Small intestine (tissue), 7 donors: Measurements from ENCODE around the gene CCDC85A. TPM values are rescaled to one million over a fixed set of nuclear protein-coding genes. Genes with fewer than 3 reads are reported as not detected.

Experiments
- DNase-seq, 2 donors: peaks; one replicate each; pipeline versions ENCODE4 v3.0.0 to v3.0.0-alpha.2; 2013
- FAIRE-seq: peaks from 2 replicates; lab custom pipeline; 2012; peaks lifted over from hg19 to GRCh38; lab: Jason Lieb, UNC
- H3K27ac ChIP-seq, 3 donors: one replicate each; pipeline ENCODE4 v1.5.1; 2013; ENCODE audit warnings: low read length in 2 of 3, mild to moderate bottlenecking in 2 of 3, control low read depth in 1 of 3, inconsistent platforms in 1 of 3, low read depth in 1 of 3, moderate library complexity in 1 of 3
- H3K27me3 ChIP-seq, 3 donors: one replicate each; pipeline ENCODE4 v1.6.1; 2013; ENCODE audit warnings: low read length in 3 of 3, inconsistent platforms in 1 of 3; ENCODE audit not compliant: control insufficient read depth in 3 of 3, insufficient read depth in 3 of 3
- H3K36me3 ChIP-seq, 3 donors: one replicate each; pipeline ENCODE4 v1.6.1; 2013; ENCODE audit warnings: low read length in 3 of 3, inconsistent platforms in 1 of 3, low read depth in 1 of 3, mild to moderate bottlenecking in 1 of 3, moderate library complexity in 1 of 3; ENCODE audit not compliant: control insufficient read depth in 3 of 3, insufficient read depth in 2 of 3
- H3K4me1 ChIP-seq, 3 donors: one replicate each; pipeline ENCODE4 v1.6.1; 2013; ENCODE audit warnings: low read length in 2 of 3, inconsistent platforms in 1 of 3, low read depth in 1 of 3, mild to moderate bottlenecking in 1 of 3, moderate library complexity in 1 of 3; ENCODE audit not compliant: control insufficient read depth in 3 of 3, insufficient read depth in 2 of 3
- H3K4me3 ChIP-seq, 3 donors: one replicate each; pipeline ENCODE4 v1.5.1; 2013; ENCODE audit warnings: low read length in 3 of 3, control low read depth in 1 of 3, inconsistent platforms in 1 of 3, low read depth in 1 of 3, mild to moderate bottlenecking in 1 of 3, moderate library complexity in 1 of 3
- H3K9me3 ChIP-seq, 2 donors: one replicate each; pipeline ENCODE4 v1.6.1; 2013; ENCODE audit warnings: low read depth in 1 of 2, low read length in 1 of 2; ENCODE audit not compliant: control insufficient read depth in 2 of 2, insufficient read depth in 1 of 2
- WGBS, 3 donors: extraction: QIAGEN DNeasy Blood & Tissue Kit; methylation state at CpG; one replicate each; pipeline ENCODE4 v1.1.7; 2013; 5-methylcytosine and 5-hydroxymethylcytosine counted together
- polyA plus RNA-seq, 4 donors: library from polyadenylated mRNA; stranded (reverse) in 3 of 4; unstranded in 1 of 4; fragments of 200-250 nt in 3 of 4; fragments of 120-200 nt in 1 of 4; gene quantifications; one replicate each; pipeline versions ENCODE4 v1.2.1 to v1.2.3, GENCODE V29; 2013
- donor health status: healthy with polysubstance abuse.
- donor health status: control.
- donor health status: control.
- donor health status: Bipolar disorder and iron deficiency.
- donor health status: healthy.

CCDC85A gene
- polyA plus RNA-seq, 4 donors, result 1.2 to 1.7 TPM; not detected in 2

DNA sequence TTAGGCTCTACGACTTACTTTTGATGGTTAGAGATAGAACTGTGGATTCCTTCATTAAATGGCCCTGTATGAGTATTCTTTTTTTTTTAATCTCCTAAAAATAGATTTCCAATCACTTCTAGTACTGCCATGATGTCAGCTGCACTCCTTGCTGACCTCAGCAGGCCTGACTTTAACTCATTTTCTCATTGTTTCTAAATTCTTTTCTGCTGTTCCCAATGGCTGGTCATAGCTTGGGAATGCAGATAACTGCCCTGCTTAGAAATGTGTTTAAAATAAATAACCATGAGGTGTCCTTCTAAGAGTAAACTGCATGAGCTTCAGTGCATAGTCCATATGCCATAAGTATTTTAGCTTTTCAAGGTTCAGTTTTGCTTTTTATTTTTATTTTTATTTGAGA lies 15.7 kb downstream of the CCDC85A start:
- FAIRE-seq (no peak), DNase-seq (no peak)
- Histone ChIP-seq H3K27me3 (peaks cover 0 to 1% (median 0%) of the 10 kb centered on the region in 3 donors), H3K36me3 (no peaks in the 10 kb centered on the region), H3K9me3 (no peaks in the 10 kb centered on the region), H3K4me3 (no peak overlapping the region), H3K27ac (no peak overlapping the region), H3K4me1 (no peaks in the 10 kb centered on the region)
- 38 to 63% (median 62%) methylated on average over 1 of the region's 1 CpG for WGBS, 3 donors

GRCh38 chr2:56202381-56203121 lies 18.8 kb downstream of the CCDC85A start:
- no peak overlapping the region for H3K4me3 ChIP-seq
- no peaks in the 10 kb centered on the region for H3K9me3 ChIP-seq
- DNase-seq (no peak), FAIRE-seq (no peak)
- no peaks in the 10 kb centered on the region for H3K36me3 ChIP-seq
- H3K27ac ChIP-seq, result no peak overlapping the region
- H3K27me3 ChIP-seq, result peaks cover 0 to 1% (median 0%) of the 10 kb centered on the region in 3 donors
- 77 to 90% (median 84%) methylated on average over 3 of the region's 3 CpGs for WGBS, 3 donors
- H3K4me1 ChIP-seq, result no peaks in the 10 kb centered on the region

DNA sequence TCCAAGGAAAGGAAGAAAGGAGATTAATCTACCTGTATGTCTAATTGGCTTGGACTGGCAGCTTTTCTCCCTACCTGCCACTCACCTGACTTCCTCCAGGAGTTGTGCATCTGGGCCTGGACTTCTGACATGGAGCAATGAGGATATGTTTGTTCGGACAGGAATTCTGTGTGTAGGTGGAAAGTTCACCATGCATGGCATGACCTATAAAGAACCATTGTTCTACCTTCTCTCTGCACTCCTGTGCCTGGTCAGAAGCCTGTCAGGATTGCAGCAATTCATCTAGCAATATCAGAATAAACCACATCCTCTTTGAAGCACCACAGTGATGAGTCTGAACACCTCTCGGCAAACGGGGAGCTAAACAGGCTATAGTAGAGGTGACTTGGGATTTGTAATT lies 20.8 kb downstream of the CCDC85A start:
- Histone ChIP-seq H3K36me3 (no peaks in the 10 kb centered on the region), H3K4me1 (no peaks in the 10 kb centered on the region), H3K27ac (no peak overlapping the region), H3K9me3 (no peaks in the 10 kb centered on the region), H3K27me3 (peaks cover 0 to 1% (median 0%) of the 10 kb centered on the region in 3 donors), H3K4me3 (no peak overlapping the region)
- FAIRE-seq, result no peak
- 76 to 83% (median 76%) methylated on average over 3 of the region's 3 CpGs for WGBS, 3 donors
- no peak for DNase-seq

- Histone ChIP-seq H3K9me3 (no peaks in the 10 kb centered on the region), H3K4me1 (no peaks in the 10 kb centered on the region), H3K4me3 (no peak overlapping the region), H3K27ac (no peak overlapping the region), H3K27me3 (no peaks in the 10 kb centered on the region), H3K36me3 (no peaks in the 10 kb centered on the region)
- no peak for FAIRE-seq
- WGBS, 3 donors, result 0% methylated on average over 1 of the region's 1 CpG
- DNase-seq, result no peak
Measured at GRCh38 chr2:56206250-56206649, 22.5 kb downstream of the CCDC85A start.

DNA sequence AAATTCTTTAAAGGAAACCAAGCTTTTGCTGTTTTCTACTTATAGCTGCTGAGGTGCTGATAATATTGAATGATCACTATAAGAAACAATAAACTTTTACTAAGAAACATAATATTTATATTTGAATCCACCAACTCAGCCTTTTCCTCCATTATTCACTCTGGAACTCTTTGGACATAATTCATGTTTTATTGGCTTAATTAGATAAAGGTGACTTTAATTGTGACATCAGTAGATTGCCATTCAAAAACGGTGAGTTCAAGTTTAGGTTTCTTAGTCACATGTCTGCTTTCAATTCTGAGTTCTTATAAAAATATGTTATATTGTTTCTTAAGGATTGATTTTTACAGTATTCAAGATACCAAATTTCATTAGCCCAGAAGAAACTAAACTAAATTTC lies 24.0 kb downstream of the CCDC85A start:
- no peaks in the 10 kb centered on the region for H3K4me1 ChIP-seq
- H3K4me3 ChIP-seq, result no peak overlapping the region
- H3K27me3 ChIP-seq, result no peaks in the 10 kb centered on the region
- no peak for FAIRE-seq
- no peaks in the 10 kb centered on the region for H3K36me3 ChIP-seq
- no peaks in the 10 kb centered on the region for H3K9me3 ChIP-seq
- H3K27ac ChIP-seq, result no peak overlapping the region
- 31 to 77% (median 67%) methylated on average over 1 of the region's 1 CpG for WGBS, 3 donors
- no peak for DNase-seq

GRCh38 chr2:56208380-56208779 lies 24.6 kb downstream of the CCDC85A start:
- Histone ChIP-seq H3K4me1 (no peaks in the 10 kb centered on the region), H3K27ac (no peak overlapping the region), H3K9me3 (no peaks in the 10 kb centered on the region), H3K27me3 (no peaks in the 10 kb centered on the region), H3K4me3 (no peak overlapping the region), H3K36me3 (no peaks in the 10 kb centered on the region)
- FAIRE-seq (no peak), DNase-seq (no peak)
- WGBS, 3 donors, result 90 to 98% (median 94%) methylated on average over 1 of the region's 1 CpG

DNA sequence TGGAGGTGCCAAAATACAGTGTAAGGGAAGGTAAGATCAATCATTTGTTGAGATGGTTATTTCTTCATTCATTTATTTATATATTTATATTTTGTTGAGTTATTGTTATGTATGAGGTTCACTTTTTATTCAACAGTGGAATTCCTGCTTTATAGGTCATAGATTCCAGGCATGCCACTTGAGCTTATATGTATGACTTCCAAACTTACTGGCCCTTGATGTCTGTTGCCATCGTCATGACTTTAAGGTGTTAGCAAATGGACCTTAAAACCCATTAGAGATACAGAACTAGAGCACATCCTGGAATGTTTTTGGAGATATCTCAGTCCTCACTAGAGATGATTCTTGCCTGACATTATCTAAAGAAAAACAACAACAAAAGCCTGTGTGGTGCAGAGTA lies 25.9 kb downstream of the CCDC85A start:
- H3K9me3 ChIP-seq, result no peaks in the 10 kb centered on the region

DNA sequence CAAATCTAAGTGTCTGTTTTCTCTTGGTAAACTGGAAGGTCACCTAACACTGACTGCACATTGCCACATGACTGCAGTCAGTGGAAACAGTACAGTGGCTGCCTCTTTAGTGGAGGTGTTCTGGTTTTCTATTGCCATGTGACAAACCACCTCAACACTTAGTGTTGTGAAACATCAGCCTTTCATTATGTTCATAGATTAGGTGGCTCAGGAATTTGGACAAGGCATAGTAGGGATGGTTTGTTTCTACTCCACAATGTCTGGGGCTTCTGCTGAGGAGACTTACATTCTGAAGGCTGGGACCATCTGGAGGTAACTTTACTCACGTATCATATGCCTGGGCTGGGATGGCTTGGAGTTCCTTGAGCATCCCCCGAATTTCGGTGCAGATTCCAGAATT lies 26.5 kb downstream of the CCDC85A start:
- 80 to 91% (median 90%) methylated on average over 3 of the region's 3 CpGs for WGBS, 3 donors
- DNase-seq (no peak), FAIRE-seq (no peak)
- Histone ChIP-seq H3K4me1 (no peaks in the 10 kb centered on the region), H3K9me3 (no peaks in the 10 kb centered on the region), H3K27me3 (no peaks in the 10 kb centered on the region), H3K4me3 (no peak overlapping the region), H3K36me3 (no peaks in the 10 kb centered on the region), H3K27ac (no peak overlapping the region)

More for the DNA sequence above, 25.9 kb downstream of the CCDC85A start:
- FAIRE-seq (no peak), DNase-seq (no peak)
- Histone ChIP-seq H3K27ac (no peak overlapping the region), H3K36me3 (no peaks in the 10 kb centered on the region), H3K4me3 (no peak overlapping the region), H3K4me1 (no peaks in the 10 kb centered on the region), H3K27me3 (no peaks in the 10 kb centered on the region)
- 71 to 89% (median 88%) methylated on average over 1 of the region's 1 CpG for WGBS, 3 donors

GRCh38 chr2:56211048-56211447 lies 27.3 kb downstream of the CCDC85A start:
- Histone ChIP-seq H3K4me3 (no peak overlapping the region), H3K27ac (no peak overlapping the region), H3K27me3 (no peaks in the 10 kb centered on the region), H3K4me1 (no peaks in the 10 kb centered on the region), H3K36me3 (no peaks in the 10 kb centered on the region), H3K9me3 (no peaks in the 10 kb centered on the region)
- DNase-seq, result no peak
- no peak for FAIRE-seq
